ENCODE measurements around the gene CFAP107.
"Not testable (repeated sequence)": the region's sequence is repeated elsewhere in the genome, so short reads cannot be mapped to it uniquely, and the experiment has no call there.

Gene CFAP107

GRCh38 chr1:12775443-12775842 is 29.4 kb downstream of the CFAP107 start:
- TF ChIP-seq TAF1 (IDR thresholded peaks at IDR 0.05; ENCODE audit: borderline replicate concordance, insufficient read depth, low read length) (no peak), POLR2AphosphoS5 (IDR thresholded peaks at IDR 0.05; ENCODE audit: low read depth, low read length) (no peak), SIN3A (IDR thresholded peaks at IDR 0.05; ENCODE audit: borderline replicate concordance, insufficient read depth, low read length) (no peak), FOXP2 (optimal IDR thresholded peaks at IDR 0.05; ENCODE audit: borderline replicate concordance, extremely low read depth, extremely low read length, insufficient read depth) (no peak)
- TF ChIP-seq, protein P1, sequence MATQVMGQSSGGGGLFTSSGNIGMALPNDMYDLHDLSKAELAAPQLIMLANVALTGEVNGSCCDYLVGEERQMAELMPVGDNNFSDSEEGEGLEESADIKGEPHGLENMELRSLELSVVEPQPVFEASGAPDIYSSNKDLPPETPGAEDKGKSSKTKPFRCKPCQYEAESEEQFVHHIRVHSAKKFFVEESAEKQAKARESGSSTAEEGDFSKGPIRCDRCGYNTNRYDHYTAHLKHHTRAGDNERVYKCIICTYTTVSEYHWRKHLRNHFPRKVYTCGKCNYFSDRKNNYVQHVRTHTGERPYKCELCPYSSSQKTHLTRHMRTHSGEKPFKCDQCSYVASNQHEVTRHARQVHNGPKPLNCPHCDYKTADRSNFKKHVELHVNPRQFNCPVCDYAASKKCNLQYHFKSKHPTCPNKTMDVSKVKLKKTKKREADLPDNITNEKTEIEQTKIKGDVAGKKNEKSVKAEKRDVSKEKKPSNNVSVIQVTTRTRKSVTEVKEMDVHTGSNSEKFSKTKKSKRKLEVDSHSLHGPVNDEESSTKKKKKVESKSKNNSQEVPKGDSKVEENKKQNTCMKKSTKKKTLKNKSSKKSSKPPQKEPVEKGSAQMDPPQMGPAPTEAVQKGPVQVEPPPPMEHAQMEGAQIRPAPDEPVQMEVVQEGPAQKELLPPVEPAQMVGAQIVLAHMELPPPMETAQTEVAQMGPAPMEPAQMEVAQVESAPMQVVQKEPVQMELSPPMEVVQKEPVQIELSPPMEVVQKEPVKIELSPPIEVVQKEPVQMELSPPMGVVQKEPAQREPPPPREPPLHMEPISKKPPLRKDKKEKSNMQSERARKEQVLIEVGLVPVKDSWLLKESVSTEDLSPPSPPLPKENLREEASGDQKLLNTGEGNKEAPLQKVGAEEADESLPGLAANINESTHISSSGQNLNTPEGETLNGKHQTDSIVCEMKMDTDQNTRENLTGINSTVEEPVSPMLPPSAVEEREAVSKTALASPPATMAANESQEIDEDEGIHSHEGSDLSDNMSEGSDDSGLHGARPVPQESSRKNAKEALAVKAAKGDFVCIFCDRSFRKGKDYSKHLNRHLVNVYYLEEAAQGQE (IDR thresholded peaks at IDR 0.05; ENCODE audit: insufficient read depth in 1 of 2, low read depth in 2 of 2, low read length in 2 of 2) = no peak

GRCh38 chr1:12776801-12777557 is 31.0 kb downstream of the CFAP107 start:
- TF ChIP-seq TAF1 (IDR thresholded peaks at IDR 0.05; ENCODE audit: borderline replicate concordance, insufficient read depth, low read length) (no peak), POLR2AphosphoS5 (IDR thresholded peaks at IDR 0.05; ENCODE audit: low read depth, low read length) (no peak), FOXP2 (optimal IDR thresholded peaks at IDR 0.05; ENCODE audit: borderline replicate concordance, extremely low read depth, extremely low read length, insufficient read depth) (no peak), SIN3A (IDR thresholded peaks at IDR 0.05; ENCODE audit: borderline replicate concordance, insufficient read depth, low read length) (no peak)
- TF ChIP-seq, protein P1 (IDR thresholded peaks at IDR 0.05; ENCODE audit: insufficient read depth in 1 of 2, low read depth in 2 of 2, low read length in 2 of 2) = no peak

DNA sequence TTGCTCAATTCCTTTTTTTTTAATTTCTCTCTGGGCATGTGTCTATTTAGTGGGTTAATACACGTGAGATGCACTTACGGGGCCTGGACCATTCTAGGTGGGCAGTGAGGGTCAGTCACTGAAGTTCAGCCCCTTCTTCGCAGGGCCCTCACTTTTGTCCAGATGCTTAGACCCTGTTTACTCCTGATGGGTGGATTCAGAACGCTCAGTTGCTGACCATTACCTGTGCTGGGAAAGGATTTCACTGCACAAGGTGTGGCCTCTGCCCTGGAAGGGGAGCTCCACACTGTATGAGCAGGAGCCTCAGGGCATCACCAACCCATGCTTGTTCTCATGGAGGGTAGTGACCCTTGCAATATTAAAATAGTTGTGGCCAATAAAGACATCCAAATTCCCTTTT is 32.1 kb downstream of the CFAP107 start:
- no peak for TF ChIP-seq POLR2AphosphoS5 (IDR thresholded peaks at IDR 0.05; ENCODE audit: low read depth, low read length)

GRCh38 chr1:12778907-12779306 is 32.9 kb downstream of the CFAP107 start:
- no peak for TF ChIP-seq SIN3A (IDR thresholded peaks at IDR 0.05; ENCODE audit: borderline replicate concordance, insufficient read depth, low read length)
- TF ChIP-seq TAF1 (IDR thresholded peaks at IDR 0.05; ENCODE audit: borderline replicate concordance, insufficient read depth, low read length) = no peak
- TF ChIP-seq, protein P1 (IDR thresholded peaks at IDR 0.05; ENCODE audit: insufficient read depth in 1 of 2, low read depth in 2 of 2, low read length in 2 of 2) = no peak
- TF ChIP-seq FOXP2 (optimal IDR thresholded peaks at IDR 0.05; ENCODE audit: borderline replicate concordance, extremely low read depth, extremely low read length, insufficient read depth) = no peak
- no peak for TF ChIP-seq POLR2AphosphoS5 (IDR thresholded peaks at IDR 0.05; ENCODE audit: low read depth, low read length)

DNA sequence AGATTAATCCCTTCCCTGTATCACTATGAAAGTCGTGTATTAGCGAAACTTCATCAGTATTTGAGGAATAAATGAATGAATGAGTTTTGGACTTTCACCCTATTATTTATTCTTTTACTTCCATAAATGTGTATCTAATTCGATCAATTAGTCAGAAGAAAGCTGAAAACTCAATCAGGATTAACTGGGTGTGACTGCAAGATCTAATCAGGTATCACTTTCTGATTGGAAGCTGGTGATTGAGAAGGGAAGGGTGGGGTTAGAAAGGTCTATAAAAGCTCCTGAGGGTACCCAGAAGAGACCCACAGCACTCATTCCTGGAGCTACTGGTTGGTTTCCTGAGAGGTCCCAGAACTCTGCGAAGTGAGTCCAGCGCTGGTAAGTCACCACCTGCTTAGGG is 45.1 kb downstream of the CFAP107 start, which contains the start of gene PRAMEF1:
Gene PRAMEF1 (plus strand): TSS at position 301 of the 400 bp plus-strand sequence. CDS start 1,831 bp downstream, outside the sequence.
- TF ChIP-seq SIN3A (IDR thresholded peaks at IDR 0.05; ENCODE audit: borderline replicate concordance, insufficient read depth, low read length); POLR2AphosphoS5 (IDR thresholded peaks at IDR 0.05; ENCODE audit: low read depth, low read length): not testable (repeated sequence)
- TF ChIP-seq, protein P1 (IDR thresholded peaks at IDR 0.05; ENCODE audit: insufficient read depth in 1 of 2, low read depth in 2 of 2, low read length in 2 of 2) = not testable (repeated sequence)
